Activated CD4-positive, alpha-beta memory T cell treated with anti-CD3 and anti-CD28 coated beads for 36 hours (primary cell): ENCODE results near the gene CYTH1. TPM values are rescaled to one million over a fixed set of nuclear protein-coding genes. Genes with fewer than 3 reads are reported as not detected.

Experiments used
- CTCF ChIA-PET: fragments of 350-600 bp; sonication (Branson Sonifier 250); formaldehyde crosslinking; loops from one replicate; lab custom pipeline; 2021; ENCODE audit warnings: antibody characterized with exemption, inconsistent platforms; lab: Charles Lee
- POLR2A ChIA-PET: fragments of 350-600 bp; sonication (Branson Sonifier 250); formaldehyde crosslinking; loops from one replicate; lab custom pipeline; 2021; ENCODE audit warnings: antibody characterized with exemption; lab: Charles Lee
- DNase-seq: peaks from one replicate; pipeline ENCODE4 v3.0.0-alpha.2; 2020
- H3K27ac Mint-ChIP-seq: one replicate; pipeline ENCODE4 v1.8.0; 2021; ENCODE audit warnings: mixed read lengths
- H3K27me3 Mint-ChIP-seq: one replicate; pipeline ENCODE4 v1.8.0; 2021; ENCODE audit warnings: mixed read lengths
- H3K36me3 Mint-ChIP-seq: one replicate; pipeline ENCODE4 v1.8.0; 2021; ENCODE audit warnings: mixed read lengths
- H3K4me1 Mint-ChIP-seq: one replicate; pipeline ENCODE4 v1.8.0; 2021; ENCODE audit warnings: low read depth, mixed read lengths
- H3K4me3 Mint-ChIP-seq: one replicate; pipeline ENCODE4 v1.8.0; 2021; ENCODE audit warnings: mild to moderate bottlenecking, mixed read lengths
- H3K9me3 Mint-ChIP-seq: one replicate; pipeline ENCODE4 v1.8.0; 2021; ENCODE audit warnings: mixed read lengths
- intact Hi-C: fragments of 100-400 bp; cut with micrococcal nuclease; formaldehyde crosslinking; loops from one replicate; pipeline ENCODE4 v1.15.1; 2023
- total RNA-seq, 2 experiments: library from RNA; stranded (reverse); gene quantifications; one replicate each; pipeline ENCODE4 v1.2.3, GENCODE V29; 2021

The CYTH1 gene
- total RNA-seq, 2 experiments from 2014 or later, result 184 to 204 TPM

GRCh38 chr17:78637643-78638420, 144.2 kb downstream of the CYTH1 start:
- Mint-ChIP-seq H3K27ac (no peak overlapping the region), H3K36me3 (no peaks in the 10 kb centered on the region), H3K4me3 (no peak overlapping the region), H3K27me3 (no peaks in the 10 kb centered on the region), H3K9me3 (no peaks in the 10 kb centered on the region), H3K4me1 (no peaks in the 10 kb centered on the region)
- intact Hi-C loops, result no loop called here
- CTCF ChIA-PET, result interaction anchor here (1.0 kb wide), 1 partner anchor 193 kb away, joined by 3 read pairs; no protein-coding TSS in a partner anchor
- DNase-seq, result no peak
- POLR2A ChIA-PET, result no interaction called here

- ChIA-PET POLR2A (no interaction called here), CTCF (no interaction called here)
- H3K4me3 Mint-ChIP-seq, result no peak overlapping the region
- H3K9me3 Mint-ChIP-seq, result no peaks in the 10 kb centered on the region
- H3K36me3 Mint-ChIP-seq, result no peaks in the 10 kb centered on the region
- no peaks in the 10 kb centered on the region for H3K4me1 Mint-ChIP-seq
- no peak for DNase-seq
- H3K27me3 Mint-ChIP-seq, result no peaks in the 10 kb centered on the region
- intact Hi-C loops, result no loop called here
- no peak overlapping the region for H3K27ac Mint-ChIP-seq
Observed at GRCh38 chr17:78637146-78637545, 144.9 kb downstream of the CYTH1 start.

- intact Hi-C loops, result no loop called here
- Mint-ChIP-seq H3K4me1 (peaks cover 11% of the 10 kb centered on the region), H3K9me3 (no peaks in the 10 kb centered on the region), H3K36me3 (no peaks in the 10 kb centered on the region), H3K27ac (no peak overlapping the region), H3K4me3 (no peak overlapping the region), H3K27me3 (no peaks in the 10 kb centered on the region)
- CTCF ChIA-PET, result no interaction called here
- no peak for DNase-seq
- POLR2A ChIA-PET, result no interaction called here
Observed at GRCh38 chr17:78634154-78634553, 147.9 kb downstream of the CYTH1 start.

DNA sequence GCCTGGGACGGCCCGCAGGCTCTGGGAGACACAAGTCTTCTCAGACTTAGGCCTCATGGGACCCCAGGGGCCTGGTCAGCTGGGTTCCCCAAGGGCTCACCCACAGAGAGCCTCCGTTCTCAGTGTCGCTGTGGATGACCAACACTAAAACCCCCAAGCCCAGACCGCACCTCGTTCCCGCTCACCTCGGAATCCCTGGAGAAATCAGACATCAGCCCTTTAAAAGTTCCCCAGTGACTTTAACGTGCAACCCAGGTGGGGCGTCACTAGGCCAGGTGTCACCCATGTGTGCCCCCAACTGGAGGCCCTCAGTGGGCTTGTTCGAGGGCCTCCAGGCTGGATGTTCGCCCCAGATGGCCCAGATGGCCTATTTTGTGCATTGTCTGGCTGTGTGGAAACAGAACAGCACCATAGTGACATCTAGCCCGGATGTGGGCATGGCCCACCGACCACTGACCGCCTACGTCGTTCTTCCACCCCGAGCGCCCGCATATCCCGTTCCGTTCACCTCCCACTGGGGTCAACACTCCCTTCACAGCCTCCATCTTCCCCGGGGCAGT, 152.6 kb downstream of the CYTH1 start:
- DNase-seq, result no peak
- peaks cover 11% of the 10 kb centered on the region for H3K4me1 Mint-ChIP-seq
- H3K36me3 Mint-ChIP-seq, result no peaks in the 10 kb centered on the region
- H3K27me3 Mint-ChIP-seq, result no peaks in the 10 kb centered on the region
- no peak overlapping the region for H3K4me3 Mint-ChIP-seq
- CTCF ChIA-PET, result no interaction called here
- H3K27ac Mint-ChIP-seq, result no peak overlapping the region
- POLR2A ChIA-PET, result no interaction called here
- no peaks in the 10 kb centered on the region for H3K9me3 Mint-ChIP-seq
- intact Hi-C loops, result no loop called here

DNA sequence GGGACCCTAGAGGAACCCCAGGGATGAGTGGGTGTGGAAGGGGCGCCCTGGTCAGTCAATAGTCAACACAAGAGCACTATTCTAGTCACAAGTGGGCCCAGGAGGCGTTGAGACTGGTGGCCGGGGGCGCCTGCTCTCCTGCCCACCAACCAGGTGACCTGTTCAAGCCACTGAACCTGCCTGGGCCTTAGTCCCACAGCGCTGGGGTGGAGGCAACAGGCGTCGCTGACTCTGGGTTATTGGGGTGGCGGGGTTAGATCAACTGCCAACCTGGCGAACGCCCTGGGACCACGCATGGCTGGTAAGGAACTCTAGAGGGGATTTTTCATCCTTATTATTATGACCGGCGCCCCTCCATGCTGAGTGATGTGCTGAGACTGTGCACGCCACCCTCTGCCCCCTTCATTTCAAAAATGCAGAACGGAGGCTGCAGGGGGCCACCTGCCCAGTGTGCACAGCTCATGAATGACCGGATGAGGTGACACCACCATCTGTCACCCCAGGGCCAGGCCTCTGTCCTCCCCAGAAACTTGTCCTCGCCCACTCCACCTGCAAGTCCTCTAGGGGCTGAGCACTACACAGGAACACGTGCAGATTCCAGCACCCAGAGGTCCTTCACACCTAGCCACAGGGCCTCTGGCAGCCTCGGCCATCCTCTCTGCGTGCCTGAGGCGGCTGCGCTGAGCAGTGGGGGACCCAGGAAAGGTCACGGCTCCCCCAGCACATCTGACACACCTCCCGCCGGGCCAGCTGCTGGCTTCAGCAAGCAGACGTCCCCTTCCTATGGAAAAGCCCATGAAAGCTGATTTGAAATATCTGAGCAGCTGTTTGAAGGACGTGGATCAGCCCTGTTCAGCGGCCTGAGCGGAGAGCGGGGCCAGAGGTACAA, 153.3 kb downstream of the CYTH1 start:
- CTCF ChIA-PET, result no interaction called here
- POLR2A ChIA-PET, result no interaction called here
- Mint-ChIP-seq H3K27me3 (no peaks in the 10 kb centered on the region), H3K27ac (no peak overlapping the region), H3K9me3 (no peaks in the 10 kb centered on the region), H3K4me3 (no peak overlapping the region), H3K4me1 (peaks cover 11% of the 10 kb centered on the region), H3K36me3 (no peaks in the 10 kb centered on the region)
- DNase-seq, result no peak
- intact Hi-C loops, result no loop called here

- Mint-ChIP-seq H3K27me3 (no peaks in the 10 kb centered on the region), H3K4me3 (no peak overlapping the region), H3K27ac (no peak overlapping the region), H3K9me3 (peaks cover 2% of the 10 kb centered on the region), H3K36me3 (no peaks in the 10 kb centered on the region), H3K4me1 (no peaks in the 10 kb centered on the region)
- intact Hi-C loops, result no loop called here
- ChIA-PET POLR2A (no interaction called here), CTCF (no interaction called here)
- no peak for DNase-seq
Observed at GRCh38 chr17:78624324-78625151, 157.5 kb downstream of the CYTH1 start.

Other genes with a start within 250 kb of the CYTH1 start
- under 1 TPM; 0.21 to 0.29 TPM for gene DNAH17, start 204.9 kb downstream of the CYTH1 start, total RNA-seq
- 10 to 100 TPM; 71.2 to 74.3 TPM for gene USP36, start 58.5 kb upstream of the CYTH1 start, total RNA-seq
- gene CEP295NL, start 120.9 kb upstream of the CYTH1 start, total RNA-seq, result not detected
- gene TIMP2, start 143.1 kb upstream of the CYTH1 start, total RNA-seq, result 1 to 10 TPM; 1.1 TPM
- gene LGALS3BP, start 197.7 kb upstream of the CYTH1 start, total RNA-seq, result 10 to 100 TPM; 48.0 to 49.5 TPM
- 10 to 100 TPM; 63.3 to 65.4 TPM for gene CANT1, start 227.5 kb upstream of the CYTH1 start, total RNA-seq
- under 1 TPM; 0.31 to 0.38 TPM for gene C1QTNF1, start 241.9 kb upstream of the CYTH1 start, total RNA-seq